ENCODE data around the gene AUTS2. TPM values are rescaled to one million over a fixed set of nuclear protein-coding genes. Genes with fewer than 3 reads are reported as not detected.

The AUTS2 gene
- polyA plus RNA-seq, 1 donor from 2014 or later = 8.9 TPM

- Mint-ChIP-seq H3K27me3 (no peaks in the 10 kb centered on the region), H3K4me3 (no peak overlapping the region), H3K4me1 (no peaks in the 10 kb centered on the region), H3K9me3 (no peaks in the 10 kb centered on the region), H3K27ac (no peak overlapping the region), H3K36me3 (peaks cover 4% of the 10 kb centered on the region)
Observed at GRCh38 chr7:70392877-70393435, 794.7 kb downstream of the AUTS2 start.

GRCh38 chr7:70393956-70394355, 795.7 kb downstream of the AUTS2 start:
- no peaks in the 10 kb centered on the region for H3K9me3 Mint-ChIP-seq
- no peak overlapping the region for H3K4me3 Mint-ChIP-seq
- H3K36me3 Mint-ChIP-seq = peaks cover 4% of the 10 kb centered on the region
- no peaks in the 10 kb centered on the region for H3K27me3 Mint-ChIP-seq
- H3K27ac Mint-ChIP-seq = no peak overlapping the region
- H3K4me1 Mint-ChIP-seq = no peaks in the 10 kb centered on the region

- Mint-ChIP-seq H3K27ac (peak overlapping the region in 1 of 3 donors; percentile 79), H3K4me1 (peaks cover 2 to 18% (median 14%) of the 10 kb centered on the region in 3 donors), H3K36me3 (peaks cover 2% of the 10 kb centered on the region), H3K4me3 (no peak overlapping the region), H3K27me3 (no peaks in the 10 kb centered on the region), H3K9me3 (no peaks in the 10 kb centered on the region)
Observed at GRCh38 chr7:70400829-70401380, 802.6 kb downstream of the AUTS2 start.

GRCh38 chr7:70402069-70402468, 803.8 kb downstream of the AUTS2 start:
- no peak overlapping the region for H3K4me3 Mint-ChIP-seq
- no peaks in the 10 kb centered on the region for H3K9me3 Mint-ChIP-seq
- H3K36me3 Mint-ChIP-seq = no peaks in the 10 kb centered on the region
- no peaks in the 10 kb centered on the region for H3K27me3 Mint-ChIP-seq
- peaks cover 11 to 27% (median 23%) of the 10 kb centered on the region in 3 donors for H3K4me1 Mint-ChIP-seq
- peak overlapping the region in 1 of 3 donors; percentile 14 for H3K27ac Mint-ChIP-seq

GRCh38 chr7:70405241-70405640, 807.0 kb downstream of the AUTS2 start:
- Mint-ChIP-seq H3K27me3 (no peaks in the 10 kb centered on the region), H3K9me3 (no peaks in the 10 kb centered on the region), H3K4me1 (peaks cover 30 to 45% (median 43%) of the 10 kb centered on the region in 3 donors), H3K27ac (no peak overlapping the region), H3K36me3 (no peaks in the 10 kb centered on the region), H3K4me3 (no peak overlapping the region)

- Mint-ChIP-seq H3K4me1 (peaks cover 30 to 38% (median 36%) of the 10 kb centered on the region in 3 donors), H3K36me3 (no peaks in the 10 kb centered on the region), H3K27ac (peak overlapping the region in 1 of 3 donors; percentile 7), H3K4me3 (peak overlapping the region in 2 of 4 donors; percentile 65 to 85), H3K9me3 (no peaks in the 10 kb centered on the region), H3K27me3 (no peaks in the 10 kb centered on the region)
Observed at GRCh38 chr7:70406186-70406949, 808.1 kb downstream of the AUTS2 start.

- H3K27me3 Mint-ChIP-seq = no peaks in the 10 kb centered on the region
- H3K4me1 Mint-ChIP-seq = peaks cover 30 to 38% (median 35%) of the 10 kb centered on the region in 3 donors
- H3K9me3 Mint-ChIP-seq = no peaks in the 10 kb centered on the region
- H3K4me3 Mint-ChIP-seq = peak overlapping the region in 1 of 4 donors; percentile 65
- no peaks in the 10 kb centered on the region for H3K36me3 Mint-ChIP-seq
- H3K27ac Mint-ChIP-seq = no peak overlapping the region
Observed at GRCh38 chr7:70406950-70407209, 808.6 kb downstream of the AUTS2 start.

- peaks cover 1% of the 10 kb centered on the region for H3K36me3 Mint-ChIP-seq
- H3K4me1 Mint-ChIP-seq = peaks cover 30 to 38% (median 35%) of the 10 kb centered on the region in 3 donors
- H3K27ac Mint-ChIP-seq = no peak overlapping the region
- no peaks in the 10 kb centered on the region for H3K9me3 Mint-ChIP-seq
- H3K4me3 Mint-ChIP-seq = peak overlapping the region in 2 of 4 donors; percentile 53 to 70
- no peaks in the 10 kb centered on the region for H3K27me3 Mint-ChIP-seq
Observed at GRCh38 chr7:70408477-70408876, 810.2 kb downstream of the AUTS2 start.

- Mint-ChIP-seq H3K9me3 (no peaks in the 10 kb centered on the region), H3K4me1 (peaks cover 30 to 35% (median 34%) of the 10 kb centered on the region in 3 donors), H3K27ac (no peak overlapping the region), H3K36me3 (peaks cover 1% of the 10 kb centered on the region), H3K27me3 (no peaks in the 10 kb centered on the region), H3K4me3 (peak overlapping the region in 2 of 4 donors; percentile 53 to 70)
Observed at GRCh38 chr7:70408891-70409290, 810.6 kb downstream of the AUTS2 start.

GRCh38 chr7:70410134-70410750, 812.0 kb downstream of the AUTS2 start:
- Mint-ChIP-seq H3K9me3 (no peaks in the 10 kb centered on the region), H3K4me1 (peaks cover 34 to 40% (median 34%) of the 10 kb centered on the region in 3 donors), H3K27me3 (no peaks in the 10 kb centered on the region), H3K27ac (no peak overlapping the region), H3K4me3 (peak overlapping the region in 1 of 4 donors; percentile 74), H3K36me3 (peaks cover 1% of the 10 kb centered on the region)

GRCh38 chr7:70414368-70414767, 816.1 kb downstream of the AUTS2 start:
- Mint-ChIP-seq H3K4me3 (no peak overlapping the region), H3K27ac (no peak overlapping the region), H3K9me3 (no peaks in the 10 kb centered on the region), H3K27me3 (peaks cover 5% of the 10 kb centered on the region), H3K4me1 (peaks cover 20 to 26% (median 21%) of the 10 kb centered on the region in 3 donors), H3K36me3 (peaks cover 1% of the 10 kb centered on the region)

- no peak overlapping the region for H3K27ac Mint-ChIP-seq
- H3K36me3 Mint-ChIP-seq = peaks cover 1% of the 10 kb centered on the region
- peaks cover 13 to 18% (median 17%) of the 10 kb centered on the region in 3 donors for H3K4me1 Mint-ChIP-seq
- no peaks in the 10 kb centered on the region for H3K9me3 Mint-ChIP-seq
- peak overlapping the region in 2 of 4 donors; percentile 59 to 77 for H3K4me3 Mint-ChIP-seq
- H3K27me3 Mint-ChIP-seq = peaks cover 5% of the 10 kb centered on the region
Observed at GRCh38 chr7:70415179-70415972, 817.1 kb downstream of the AUTS2 start.

- peak overlapping the region in 2 of 4 donors; percentile 32 to 77 for H3K4me3 Mint-ChIP-seq
- H3K27ac Mint-ChIP-seq = peak overlapping the region in 1 of 3 donors; percentile 74
- H3K36me3 Mint-ChIP-seq = peaks cover 1% of the 10 kb centered on the region
- H3K9me3 Mint-ChIP-seq = no peaks in the 10 kb centered on the region
- H3K27me3 Mint-ChIP-seq = peaks cover 5% of the 10 kb centered on the region
- peaks cover 13 to 18% (median 17%) of the 10 kb centered on the region in 3 donors for H3K4me1 Mint-ChIP-seq
Observed at GRCh38 chr7:70416347-70416985, 818.2 kb downstream of the AUTS2 start.

GRCh38 chr7:70416986-70417655, 818.8 kb downstream of the AUTS2 start:
- Mint-ChIP-seq H3K36me3 (peaks cover 1% of the 10 kb centered on the region), H3K9me3 (no peaks in the 10 kb centered on the region), H3K4me3 (no peak overlapping the region), H3K27me3 (peaks cover 5% of the 10 kb centered on the region), H3K4me1 (peaks cover 13 to 18% (median 17%) of the 10 kb centered on the region in 3 donors), H3K27ac (peak overlapping the region in 1 of 3 donors; percentile 74)

Data from IgD-negative memory B cell (primary cell).